Mucosa of descending colon (tissue), 3 donors: ENCODE results near the gene GRAMD1A. TPM values are rescaled to one million over a fixed set of nuclear protein-coding genes. Genes with fewer than 3 reads are reported as not detected.

Experiments used
- ATAC-seq: fragments of 200-7000 bp; cut with Tn5 transposase; one replicate; pipeline ENCODE4 v1.9.1; 2020; ENCODE audit warnings: mild to moderate bottlenecking, moderate library complexity
- DNase-seq, 3 donors: peaks; one replicate each; pipeline ENCODE4 v3.0.0-alpha.2; 2020
- H3K36me3 ChIP-seq: fragments of 200-600 bp; one replicate; pipeline ENCODE4 v1.8.0; 2021; ENCODE audit warnings: low read depth, mild to moderate bottlenecking
- H3K4me1 ChIP-seq: fragments of 200-600 bp; one replicate; pipeline ENCODE4 v1.8.0; 2021; ENCODE audit warnings: low read depth, mild to moderate bottlenecking
- H3K4me3 ChIP-seq: fragments of 200-600 bp; one replicate; pipeline ENCODE4 v1.8.0; 2021; ENCODE audit warnings: mild to moderate bottlenecking
- H3K9me3 ChIP-seq: fragments of 200-600 bp; one replicate; pipeline ENCODE4 v1.8.0; 2021; ENCODE audit warnings: mild to moderate bottlenecking
- intact Hi-C, 2 donors: fragments of 100-400 bp; cut with DNase I in 1 of 2; cut with micrococcal nuclease in 1 of 2; formaldehyde crosslinking; loops; one replicate each; pipeline versions ENCODE4 v1.11.0 to v1.11.1; 2022; cut with DNase I, micrococcal nuclease
- total RNA-seq, 3 donors: library from RNA; stranded (reverse); fragmentation: NEBNext Ultra II Directional in 2 of 3; extraction: Animal tissue kit (Norgen Biotek cat#: 25700) in 2 of 3; gene quantifications; one replicate each; pipeline versions ENCODE4 v1.2.1 to v1.2.4, GENCODE V29; 2021 to 2023
- TF ChIP-seq, protein P1 (sequence below): fragments of 200-600 bp; IDR thresholded peaks from one replicate; pipeline ENCODE4 v1.8.0; 2022; ENCODE audit warnings: antibody characterized with exemption, mild to moderate bottlenecking
- donor health status: DM: no; HTN: no; CAD: no; lungs with moderate emphysema.
- donor health status: DM: no; HTN: no; CAD: no.
- donor health status: DM: no; HTN: yes; CAD: no.

The GRAMD1A gene
- total RNA-seq, 3 donors from 2014 or later = 32.5 to 53.1 (median 33.8) TPM

- TF ChIP-seq, protein P1, sequence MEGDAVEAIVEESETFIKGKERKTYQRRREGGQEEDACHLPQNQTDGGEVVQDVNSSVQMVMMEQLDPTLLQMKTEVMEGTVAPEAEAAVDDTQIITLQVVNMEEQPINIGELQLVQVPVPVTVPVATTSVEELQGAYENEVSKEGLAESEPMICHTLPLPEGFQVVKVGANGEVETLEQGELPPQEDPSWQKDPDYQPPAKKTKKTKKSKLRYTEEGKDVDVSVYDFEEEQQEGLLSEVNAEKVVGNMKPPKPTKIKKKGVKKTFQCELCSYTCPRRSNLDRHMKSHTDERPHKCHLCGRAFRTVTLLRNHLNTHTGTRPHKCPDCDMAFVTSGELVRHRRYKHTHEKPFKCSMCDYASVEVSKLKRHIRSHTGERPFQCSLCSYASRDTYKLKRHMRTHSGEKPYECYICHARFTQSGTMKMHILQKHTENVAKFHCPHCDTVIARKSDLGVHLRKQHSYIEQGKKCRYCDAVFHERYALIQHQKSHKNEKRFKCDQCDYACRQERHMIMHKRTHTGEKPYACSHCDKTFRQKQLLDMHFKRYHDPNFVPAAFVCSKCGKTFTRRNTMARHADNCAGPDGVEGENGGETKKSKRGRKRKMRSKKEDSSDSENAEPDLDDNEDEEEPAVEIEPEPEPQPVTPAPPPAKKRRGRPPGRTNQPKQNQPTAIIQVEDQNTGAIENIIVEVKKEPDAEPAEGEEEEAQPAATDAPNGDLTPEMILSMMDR = no peak
- Histone ChIP-seq H3K4me3 (no peak overlapping the region), H3K9me3 (no peaks in the 10 kb centered on the region), H3K36me3 (no peaks in the 10 kb centered on the region), H3K4me1 (peaks cover 45% of the 10 kb centered on the region)
- peak in 1 of 3 donors; percentile 32 for DNase-seq
- ATAC-seq = no peak
- intact Hi-C loops = no loop called here
These were observed 8.8 kb downstream of the GRAMD1A start for GRCh38 chr19:35008891-35009341.

GRCh38 chr19:35009424-35010415 is 9.6 kb downstream of the GRAMD1A start:
- Histone ChIP-seq H3K4me3 (no peak overlapping the region), H3K4me1 (peaks cover 38% of the 10 kb centered on the region), H3K36me3 (no peaks in the 10 kb centered on the region)

GRCh38 chr19:35011091-35011689 is 11.1 kb downstream of the GRAMD1A start:
- DNase-seq = peak in 1 of 3 donors; percentile 34
- no peaks in the 10 kb centered on the region for H3K9me3 ChIP-seq
- H3K36me3 ChIP-seq = no peaks in the 10 kb centered on the region
- peaks cover 23% of the 10 kb centered on the region for H3K4me1 ChIP-seq
- ATAC-seq = no peak
- no peak overlapping the region for H3K4me3 ChIP-seq
- intact Hi-C loops = loop anchor here in 1 of 2 donors (5.0 kb wide), 1 partner anchor 39 kb away; no protein-coding TSS in a partner anchor
- TF ChIP-seq, protein P1 = no peak

More at GRCh38 chr19:35009424-35010415, 9.6 kb downstream of the GRAMD1A start:
- DNase-seq (peak in 1 of 3 donors; percentile 36), ATAC-seq (no peak)
- TF ChIP-seq, protein P1 = no peak
- intact Hi-C loops = loop anchor here in 1 of 2 donors (5.0 kb wide), 1 partner anchor 37 kb away; no protein-coding TSS in a partner anchor
- H3K9me3 ChIP-seq = no peaks in the 10 kb centered on the region

DNA sequence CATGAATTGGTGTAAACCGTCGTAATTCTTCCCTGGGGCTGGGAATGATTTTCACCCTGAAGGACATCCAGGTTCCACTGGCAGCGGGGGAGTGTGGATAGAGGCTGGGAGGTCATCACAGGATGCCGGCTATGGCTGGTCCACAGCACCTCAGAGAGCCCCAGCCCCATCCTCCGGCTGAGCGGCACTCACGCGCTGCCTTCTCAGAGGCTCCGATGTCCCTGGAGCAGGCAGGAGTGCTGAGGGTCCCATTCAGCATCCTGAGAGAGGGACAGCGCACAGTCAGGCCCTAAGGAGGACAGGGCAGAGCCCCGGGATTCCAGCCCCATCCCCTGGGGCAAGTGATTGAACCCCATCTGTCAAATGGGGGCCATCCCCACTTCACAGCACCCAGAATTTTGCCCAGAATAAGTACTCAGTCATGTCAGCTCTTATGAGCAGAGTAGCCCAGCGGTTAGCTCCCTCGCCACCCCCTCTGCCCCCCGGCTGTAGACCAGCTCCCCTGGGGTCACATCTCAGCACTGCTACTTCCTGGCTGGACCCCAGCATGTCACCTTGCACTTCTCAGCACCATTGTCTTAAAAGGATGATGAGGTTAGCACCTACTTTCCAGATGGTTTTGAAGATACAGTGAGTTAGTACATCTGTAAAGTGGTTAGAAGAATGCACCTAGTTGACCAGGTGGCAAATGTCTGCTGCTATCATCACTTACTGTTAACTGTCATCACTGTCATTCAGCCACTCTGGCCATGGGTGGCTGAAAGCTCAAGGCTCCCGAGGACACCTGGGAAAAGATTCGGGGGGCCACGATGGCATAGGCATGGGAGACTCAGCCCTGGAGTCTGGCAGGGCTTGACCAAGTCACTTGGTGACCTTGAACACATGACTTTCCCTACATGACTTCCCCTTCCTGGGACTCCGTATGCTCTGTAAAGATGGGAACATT is 11.9 kb downstream of the GRAMD1A start:
- no peak for ATAC-seq

More for the DNA sequence above, 11.9 kb downstream of the GRAMD1A start:
- no peaks in the 10 kb centered on the region for H3K9me3 ChIP-seq
- H3K36me3 ChIP-seq = no peaks in the 10 kb centered on the region
- no peak overlapping the region for H3K4me3 ChIP-seq
- TF ChIP-seq, protein P1 = no peak
- peak in 1 of 3 donors; percentile 31 for DNase-seq
- H3K4me1 ChIP-seq = peaks cover 16% of the 10 kb centered on the region
- intact Hi-C loops = loop anchor here (2.0 to 5.0 kb wide), 2 partner anchors 39 to 40 kb away; no protein-coding TSS in a partner anchor
